T-cell (primary cell): ENCODE results near the gene KCNE1. TPM values are rescaled to one million over a fixed set of nuclear protein-coding genes. Genes with fewer than 3 reads are reported as not detected.

Source experiments
- ATAC-seq, 4 experiments: fragments of 200-7000 bp in 3 of 4; fragments of 150-1000 bp in 1 of 4; cut with Tn5 transposase; replicated peaks in 1 of 4; 1 replicate in 3 of 4; 2 replicates in 1 of 4; pipeline ENCODE4 v1.10.0; 2021; ENCODE audit warnings: moderate library complexity in 3 of 4, mild to moderate bottlenecking in 2 of 4, moderate number of reproducible peaks in 1 of 4
- CTCF ChIA-PET, 2 donors: fragments of 300-600 bp; sonication (Branson Sonifier 250); formaldehyde crosslinking; loops; one replicate each; lab custom pipeline; 2022; ENCODE audit warnings: antibody characterized with exemption in 2 of 2; lab: Charles Lee
- POLR2A ChIA-PET, 2 donors: fragments of 300-600 bp; sonication (Branson Sonifier 250); formaldehyde crosslinking; loops; one replicate each; lab custom pipeline; 2022; ENCODE audit warnings: antibody characterized with exemption in 2 of 2; lab: Charles Lee
- DNase-seq, 35 experiments: peaks; one replicate each; pipeline versions ENCODE4 v3.0.0 to v3.0.0-alpha.2; 2013 to 2023
- H3K27ac ChIP-seq: one replicate; pipeline ENCODE4 v1.5.1; 2013; ENCODE audit warnings: low read length
- H3K27me3 ChIP-seq, 2 experiments: replicated peaks in 1 of 2; 1 replicate in 1 of 2; 2 replicates in 1 of 2; pipeline versions ENCODE4 v1.6.1 to v1.7.0; 2013; ENCODE audit warnings: low read length in 1 of 2, mixed read lengths in 1 of 2; ENCODE audit not compliant: control insufficient read depth in 2 of 2, insufficient read depth in 2 of 2; ENCODE audit errors: extremely low read depth in 1 of 2
- H3K36me3 ChIP-seq, 2 donors: 1 replicate in 1 of 2; 2 replicates in 1 of 2; pipeline versions ENCODE4 v1.6.1 to v1.7.0; 2013; ENCODE audit warnings: low read length in 1 of 2; ENCODE audit not compliant: control insufficient read depth in 2 of 2, insufficient read depth in 1 of 2; ENCODE audit errors: extremely low read depth in 1 of 2
- H3K4me1 ChIP-seq, 2 experiments: 1 replicate in 1 of 2; 2 replicates in 1 of 2; pipeline versions ENCODE4 v1.6.1 to v1.7.0; 2013; ENCODE audit warnings: low read length in 2 of 2, mixed read lengths in 1 of 2; ENCODE audit not compliant: insufficient read depth in 2 of 2, control insufficient read depth in 1 of 2; ENCODE audit errors: extremely low read depth in 1 of 2
- H3K4me3 ChIP-seq, 2 donors: 1 replicate in 1 of 2; 2 replicates in 1 of 2; pipeline versions ENCODE4 v1.5.1 to v1.7.0; 2013; ENCODE audit warnings: mild to moderate bottlenecking in 2 of 2, low read length in 1 of 2, moderate library complexity in 1 of 2; ENCODE audit not compliant: control insufficient read depth in 1 of 2; ENCODE audit errors: extremely low read depth in 1 of 2
- H3K9me3 ChIP-seq: 2 replicates; pipeline ENCODE4 v1.7.0; 2013
- H3K27ac Mint-ChIP-seq, 2 donors: one replicate each; pipeline ENCODE4 v1.8.0; 2020 to 2021; ENCODE audit warnings: mild to moderate bottlenecking in 2 of 2, mixed read lengths in 2 of 2
- H3K27me3 Mint-ChIP-seq, 2 donors: one replicate each; pipeline ENCODE4 v1.8.0; 2021 to 2022; ENCODE audit warnings: mixed read lengths in 2 of 2
- H3K36me3 Mint-ChIP-seq: one replicate; pipeline ENCODE4 v1.8.0; 2021; ENCODE audit warnings: mixed read lengths
- H3K4me1 Mint-ChIP-seq, 3 donors: one replicate each; pipeline ENCODE4 v1.8.0; 2020 to 2022; ENCODE audit warnings: mixed read lengths in 3 of 3, mild to moderate bottlenecking in 1 of 3
- H3K4me3 Mint-ChIP-seq, 3 donors: one replicate each; pipeline ENCODE4 v1.8.0; 2020 to 2022; ENCODE audit warnings: mild to moderate bottlenecking in 3 of 3, mixed read lengths in 3 of 3, moderate library complexity in 3 of 3
- H3K9me3 Mint-ChIP-seq, 3 donors: one replicate each; pipeline ENCODE4 v1.8.0; 2020 to 2022; ENCODE audit warnings: mixed read lengths in 3 of 3
- WGBS: methylation state at CpG from one replicate; pipeline ENCODE4 v1.1.5; 2013; ENCODE audit warnings: missing lambda C conversion rate; ENCODE audit not compliant: insufficient coverage; 5-methylcytosine and 5-hydroxymethylcytosine counted together
- total RNA-seq, 35 experiments: library from RNA in 6 of 35; stranded (reverse) in 6 of 35; fragments of 120-200 nt in 1 of 35; gene quantifications; one replicate each; pipeline versions ENCODE4 v1.2.1 to v1.2.4 and lab custom pipeline; 2013 to 2026

Gene KCNE1
- total RNA-seq (under 1 TPM in 3 of 5 donors, not detected in 2; 0.20 to 0.39 (median 0.32) TPM), total RNA-seq (lab: John Stamatoyannopoulos, UW) (0 to 0.75 (median 0.09) reads per million in 29 experiments)
- 0.07 TPM for total RNA-seq (2013)

GRCh38 chr21:34511787-34512455 is at the start of gene KCNE1:
TSS of gene KCNE1 (minus strand) at chr21:34512210. CDS start at chr21:34449634, 62,576 bp downstream.
- CTCF ChIA-PET = no interaction called here
- Mint-ChIP-seq H3K4me3 (no peak within 1 kb of the TSS), H3K27me3 (peaks cover 3 to 6% of the 10 kb centered on the region in 2 donors), H3K36me3 (peaks cover 3% of the 10 kb centered on the region), H3K4me1 (no peaks in the 10 kb centered on the region), H3K9me3 (no peaks in the 10 kb centered on the region), H3K27ac (no peak within 1 kb of the TSS)
- Histone ChIP-seq H3K27me3 (peaks cover 0 to 4% of the 10 kb centered on the region in 2 experiments), H3K9me3 (no peaks in the 10 kb centered on the region), H3K36me3 (no peaks in the 10 kb centered on the region), H3K4me3 (no peak within 1 kb of the TSS), H3K4me1 (no peaks in the 10 kb centered on the region), H3K27ac (no peak within 1 kb of the TSS)
- POLR2A ChIA-PET = no interaction called here
- ATAC-seq (no peak), DNase-seq (peak in 4 of 35 experiments; percentile 6 to 38 (median 10))
- 95% methylated on average over 10 of the region's 14 CpGs for WGBS

- no peaks in the 10 kb centered on the region for H3K4me1 ChIP-seq
- CTCF ChIA-PET = no interaction called here
Measured at GRCh38 chr21:34561806-34562205, 49.8 kb upstream of the KCNE1 start.

GRCh38 chr21:34560609-34561008 is 48.6 kb upstream of the KCNE1 start:
- ATAC-seq = no peak
- H3K36me3 Mint-ChIP-seq = peaks cover 20% of the 10 kb centered on the region

More at GRCh38 chr21:34561806-34562205, 49.8 kb upstream of the KCNE1 start:
- Histone ChIP-seq H3K4me3 (no peak overlapping the region), H3K36me3 (no peaks in the 10 kb centered on the region), H3K27me3 (no peaks in the 10 kb centered on the region), H3K9me3 (no peaks in the 10 kb centered on the region), H3K27ac (no peak overlapping the region)
- H3K27ac Mint-ChIP-seq = no peak overlapping the region
- peaks cover 25% of the 10 kb centered on the region for H3K36me3 Mint-ChIP-seq
- no peaks in the 10 kb centered on the region for H3K27me3 Mint-ChIP-seq
- 98% methylated on average over 7 of the region's 7 CpGs for WGBS
- no peaks in the 10 kb centered on the region for H3K9me3 Mint-ChIP-seq
- POLR2A ChIA-PET = no interaction called here
- DNase-seq (no peak), ATAC-seq (no peak)
- no peaks in the 10 kb centered on the region for H3K4me1 Mint-ChIP-seq
- H3K4me3 Mint-ChIP-seq = no peak overlapping the region

GRCh38 chr21:34560021-34560420 is 48.0 kb upstream of the KCNE1 start:
- 75% methylated on average over 3 of the region's 5 CpGs for WGBS
- Mint-ChIP-seq H3K27me3 (no peaks in the 10 kb centered on the region), H3K4me3 (no peak overlapping the region)

More at GRCh38 chr21:34560609-34561008, 48.6 kb upstream of the KCNE1 start:
- WGBS = no CpG with 5 or more reads among the region's 1 CpG
- Mint-ChIP-seq H3K27me3 (no peaks in the 10 kb centered on the region), H3K9me3 (no peaks in the 10 kb centered on the region), H3K27ac (no peak overlapping the region), H3K4me3 (no peak overlapping the region), H3K4me1 (no peaks in the 10 kb centered on the region)
- Histone ChIP-seq H3K4me3 (no peak overlapping the region), H3K36me3 (no peaks in the 10 kb centered on the region), H3K27ac (no peak overlapping the region), H3K4me1 (no peaks in the 10 kb centered on the region), H3K27me3 (no peaks in the 10 kb centered on the region), H3K9me3 (no peaks in the 10 kb centered on the region)
- POLR2A ChIA-PET = no interaction called here
- CTCF ChIA-PET = no interaction called here
- no peak for DNase-seq

GRCh38 chr21:34559089-34559631 is 47.1 kb upstream of the KCNE1 start:
- ChIA-PET POLR2A (interaction anchor here in 1 of 2 donors (0.6 kb wide), 1 partner anchor 854 kb away, joined by 6 read pairs; no protein-coding TSS in a partner anchor), CTCF (no interaction called here)
- H3K36me3 ChIP-seq = no peaks in the 10 kb centered on the region
- Mint-ChIP-seq H3K27me3 (no peaks in the 10 kb centered on the region), H3K9me3 (peaks cover 2 to 11% (median 7%) of the 10 kb centered on the region in 3 donors), H3K36me3 (peaks cover 16% of the 10 kb centered on the region), H3K4me1 (no peaks in the 10 kb centered on the region), H3K4me3 (no peak overlapping the region), H3K27ac (no peak overlapping the region)
- no peaks in the 10 kb centered on the region for H3K27me3 ChIP-seq
- WGBS = 90% methylated on average over 5 of the region's 6 CpGs
- DNase-seq = no peak
- H3K9me3 ChIP-seq = no peaks in the 10 kb centered on the region
- ATAC-seq = no peak
- no peaks in the 10 kb centered on the region for H3K4me1 ChIP-seq
- no peak overlapping the region for H3K4me3 ChIP-seq
- H3K27ac ChIP-seq = no peak overlapping the region

More at GRCh38 chr21:34560021-34560420, 48.0 kb upstream of the KCNE1 start:
- Mint-ChIP-seq H3K9me3 (peaks cover 0 to 3% (median 2%) of the 10 kb centered on the region in 3 donors), H3K4me1 (no peaks in the 10 kb centered on the region), H3K36me3 (peaks cover 16% of the 10 kb centered on the region), H3K27ac (no peak overlapping the region)
- DNase-seq (no peak), ATAC-seq (no peak)
- Histone ChIP-seq H3K4me1 (no peaks in the 10 kb centered on the region), H3K9me3 (no peaks in the 10 kb centered on the region), H3K36me3 (no peaks in the 10 kb centered on the region), H3K27ac (no peak overlapping the region), H3K27me3 (no peaks in the 10 kb centered on the region), H3K4me3 (no peak overlapping the region)
- ChIA-PET POLR2A (no interaction called here), CTCF (no interaction called here)

GRCh38 chr21:34558166-34558565 is 46.2 kb upstream of the KCNE1 start:
- Mint-ChIP-seq H3K4me1 (no peaks in the 10 kb centered on the region), H3K36me3 (peaks cover 12% of the 10 kb centered on the region), H3K27ac (no peak overlapping the region), H3K4me3 (no peak overlapping the region), H3K9me3 (peaks cover 2 to 12% (median 7%) of the 10 kb centered on the region in 3 donors), H3K27me3 (no peaks in the 10 kb centered on the region)
- 92% methylated on average over 3 of the region's 5 CpGs for WGBS
- POLR2A ChIA-PET = no interaction called here
- Histone ChIP-seq H3K4me1 (no peaks in the 10 kb centered on the region), H3K4me3 (no peak overlapping the region), H3K9me3 (no peaks in the 10 kb centered on the region), H3K27ac (no peak overlapping the region), H3K27me3 (no peaks in the 10 kb centered on the region), H3K36me3 (no peaks in the 10 kb centered on the region)
- DNase-seq (no peak), ATAC-seq (no peak)
- CTCF ChIA-PET = no interaction called here
